Esophagus muscularis mucosa (tissue), 4 donors: ENCODE measurements around the gene MCM3. TPM values are rescaled to one million over a fixed set of nuclear protein-coding genes. Genes with fewer than 3 reads are reported as not detected.

Experiments
- DNase-seq: peaks from one replicate; pipeline ENCODE4 v3.0.0-alpha.2; 2017; ENCODE audit errors: extremely low spot score
- H3K27ac ChIP-seq, 4 donors: fragments of 200-600 bp; sonication (generic); replicated peaks in 1 of 4; 1 replicate in 3 of 4; 2 replicates in 1 of 4; pipeline ENCODE4 v1.5.1; 2016 to 2019; ENCODE audit warnings: mild to moderate bottlenecking in 1 of 4
- H3K27me3 ChIP-seq, 4 donors: fragments of 200-600 bp; sonication (generic); one replicate each; pipeline versions ENCODE4 v1.5.1 to v1.6.0; 2016 to 2019
- H3K36me3 ChIP-seq, 4 donors: fragments of 200-600 bp; sonication (generic); one replicate each; pipeline ENCODE4 v1.5.1; 2016 to 2019
- H3K4me1 ChIP-seq, 4 donors: fragments of 200-600 bp; sonication (generic); one replicate each; pipeline ENCODE4 v1.5.1; 2016 to 2019
- H3K4me3 ChIP-seq, 4 donors: fragments of 200-600 bp; sonication (generic); 1 replicate in 2 of 4; 2 replicates in 2 of 4; pipeline ENCODE4 v1.5.1; 2016 to 2019; ENCODE audit warnings: mild to moderate bottlenecking in 4 of 4, moderate library complexity in 1 of 4
- H3K9me3 ChIP-seq, 4 donors: fragments of 200-600 bp; sonication (generic); 1 replicate in 3 of 4; 2 replicates in 1 of 4; pipeline ENCODE4 v1.5.1; 2016 to 2019
- EP300 ChIP-seq: sonication (generic); formaldehyde crosslinking; IDR thresholded peaks from one replicate; pipeline ENCODE4 v1.6.1; 2017; ENCODE audit warnings: antibody characterized with exemption
- POLR2A ChIP-seq: fragments of 450-650 bp; IDR thresholded peaks from one replicate; pipeline ENCODE4 v1.6.1; 2017; ENCODE audit warnings: antibody characterized with exemption, moderate library complexity, mild to moderate bottlenecking, low read depth
- POLR2AphosphoS5 ChIP-seq, 2 donors: sonication (generic); formaldehyde crosslinking; IDR thresholded peaks; one replicate each; pipeline ENCODE4 v1.6.1; 2017; ENCODE audit warnings: antibody characterized with exemption in 2 of 2
- WGBS: methylation state at CpG from one replicate; pipeline ENCODE4 v1.1.5; 2018; 5-methylcytosine and 5-hydroxymethylcytosine counted together
- intact Hi-C: fragments of 100-400 bp; cut with DNase I; formaldehyde crosslinking; loops from one replicate; pipeline ENCODE4 v1.15.1; 2023
- total RNA-seq, 4 donors: library from RNA; depleted of rRNA; stranded (reverse); fragments of >200 nt; gene quantifications; one replicate each; pipeline versions ENCODE4 v1.1.0 to v1.2.1, GENCODE V29; 2016
- TF ChIP-seq, protein P1 (sequence below), 3 experiments: fragments of 200-600 bp in 2 of 3; fragments of 450-650 bp in 1 of 3; sonication (generic) in 2 of 3; IDR thresholded peaks; one replicate each; pipeline ENCODE4 v1.5.1; 2017 to 2019; ENCODE audit warnings: antibody characterized with exemption in 3 of 3, mild to moderate bottlenecking in 2 of 3, moderate library complexity in 1 of 3

The MCM3 gene
- total RNA-seq, 4 donors from 2014 or later, result 32.4 to 42.6 (median 41.1) TPM

DNA sequence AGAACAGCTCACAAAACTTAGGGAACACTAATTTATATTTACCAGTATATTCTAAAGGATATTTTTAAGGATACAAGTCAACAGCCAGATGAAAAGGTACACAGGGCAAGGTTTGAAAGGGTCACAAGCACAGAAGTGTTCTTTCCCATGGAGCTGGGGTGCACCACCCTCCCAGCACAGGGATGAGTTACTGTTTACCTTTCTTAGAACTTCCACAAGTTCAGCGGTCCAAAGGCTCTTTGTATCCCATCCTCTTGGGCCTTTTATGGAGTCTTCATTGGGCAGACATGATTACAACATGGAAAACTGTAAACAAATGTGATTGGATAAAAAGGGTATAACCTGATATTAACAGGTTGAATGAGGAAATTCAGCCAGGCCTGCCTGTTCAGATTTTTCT, 39.1 kb downstream of the MCM3 start:
- intact Hi-C loops, result no loop called here
- peaks cover 0 to 4% (median 0%) of the 10 kb centered on the region in 4 donors for H3K27me3 ChIP-seq
- WGBS, result 94% methylated on average over 1 of the region's 1 CpG

DNA sequence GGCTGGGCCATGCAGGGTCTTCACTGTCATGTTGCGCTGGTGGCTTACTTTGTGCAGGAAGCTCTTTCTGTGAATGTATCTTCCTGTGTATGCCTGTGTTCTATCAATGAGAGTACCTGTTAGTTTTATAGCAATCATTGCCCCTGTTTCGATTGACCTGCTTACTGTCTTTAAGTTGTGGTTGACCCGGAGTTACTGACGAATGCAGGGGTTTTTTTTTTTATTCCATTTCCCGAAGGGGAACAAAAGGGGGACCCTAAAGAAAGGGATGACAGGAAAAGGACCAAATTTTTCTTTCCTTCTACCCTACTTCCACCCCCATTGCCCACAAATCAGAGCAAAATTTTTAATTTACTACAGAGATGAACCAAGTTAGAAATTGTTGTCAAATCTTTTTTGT, 40.1 kb downstream of the MCM3 start, which contains the start of gene IL17F:
Gene IL17F, minus strand, starts transcription at position 101 of the 400 bp plus-strand sequence. Its CDS starts 71 bp downstream, at position 30.
- H3K27me3 ChIP-seq, result peaks cover 0 to 4% (median 0%) of the 10 kb centered on the region in 4 donors
- TF ChIP-seq POLR2A, result no peak
- TF ChIP-seq POLR2AphosphoS5 (IDR thresholded peaks at IDR 0.05), result no peak
- TF ChIP-seq, protein P1, sequence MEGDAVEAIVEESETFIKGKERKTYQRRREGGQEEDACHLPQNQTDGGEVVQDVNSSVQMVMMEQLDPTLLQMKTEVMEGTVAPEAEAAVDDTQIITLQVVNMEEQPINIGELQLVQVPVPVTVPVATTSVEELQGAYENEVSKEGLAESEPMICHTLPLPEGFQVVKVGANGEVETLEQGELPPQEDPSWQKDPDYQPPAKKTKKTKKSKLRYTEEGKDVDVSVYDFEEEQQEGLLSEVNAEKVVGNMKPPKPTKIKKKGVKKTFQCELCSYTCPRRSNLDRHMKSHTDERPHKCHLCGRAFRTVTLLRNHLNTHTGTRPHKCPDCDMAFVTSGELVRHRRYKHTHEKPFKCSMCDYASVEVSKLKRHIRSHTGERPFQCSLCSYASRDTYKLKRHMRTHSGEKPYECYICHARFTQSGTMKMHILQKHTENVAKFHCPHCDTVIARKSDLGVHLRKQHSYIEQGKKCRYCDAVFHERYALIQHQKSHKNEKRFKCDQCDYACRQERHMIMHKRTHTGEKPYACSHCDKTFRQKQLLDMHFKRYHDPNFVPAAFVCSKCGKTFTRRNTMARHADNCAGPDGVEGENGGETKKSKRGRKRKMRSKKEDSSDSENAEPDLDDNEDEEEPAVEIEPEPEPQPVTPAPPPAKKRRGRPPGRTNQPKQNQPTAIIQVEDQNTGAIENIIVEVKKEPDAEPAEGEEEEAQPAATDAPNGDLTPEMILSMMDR (IDR thresholded peaks at IDR 0.05), result no peak
- no peak for TF ChIP-seq EP300
- H3K4me3 ChIP-seq, result no peak within 1 kb of the TSS
- 82% methylated on average over 5 of the region's 5 CpGs for WGBS
- H3K27ac ChIP-seq, result no peak within 1 kb of the TSS
- intact Hi-C loops, result no loop called here
- no peaks in the 10 kb centered on the region for H3K9me3 ChIP-seq
- no peaks in the 10 kb centered on the region for H3K36me3 ChIP-seq
- no peak for DNase-seq
- H3K4me1 ChIP-seq, result no peaks in the 10 kb centered on the region

More for the DNA sequence above, 39.1 kb downstream of the MCM3 start:
- Histone ChIP-seq H3K27ac (no peak overlapping the region), H3K4me3 (no peak overlapping the region), H3K36me3 (no peaks in the 10 kb centered on the region), H3K4me1 (no peaks in the 10 kb centered on the region), H3K9me3 (no peaks in the 10 kb centered on the region)
- no peak for TF ChIP-seq POLR2A
- no peak for TF ChIP-seq POLR2AphosphoS5 (IDR thresholded peaks at IDR 0.05)
- TF ChIP-seq EP300, result no peak
- TF ChIP-seq, protein P1 (IDR thresholded peaks at IDR 0.05), result no peak
- DNase-seq, result no peak

DNA sequence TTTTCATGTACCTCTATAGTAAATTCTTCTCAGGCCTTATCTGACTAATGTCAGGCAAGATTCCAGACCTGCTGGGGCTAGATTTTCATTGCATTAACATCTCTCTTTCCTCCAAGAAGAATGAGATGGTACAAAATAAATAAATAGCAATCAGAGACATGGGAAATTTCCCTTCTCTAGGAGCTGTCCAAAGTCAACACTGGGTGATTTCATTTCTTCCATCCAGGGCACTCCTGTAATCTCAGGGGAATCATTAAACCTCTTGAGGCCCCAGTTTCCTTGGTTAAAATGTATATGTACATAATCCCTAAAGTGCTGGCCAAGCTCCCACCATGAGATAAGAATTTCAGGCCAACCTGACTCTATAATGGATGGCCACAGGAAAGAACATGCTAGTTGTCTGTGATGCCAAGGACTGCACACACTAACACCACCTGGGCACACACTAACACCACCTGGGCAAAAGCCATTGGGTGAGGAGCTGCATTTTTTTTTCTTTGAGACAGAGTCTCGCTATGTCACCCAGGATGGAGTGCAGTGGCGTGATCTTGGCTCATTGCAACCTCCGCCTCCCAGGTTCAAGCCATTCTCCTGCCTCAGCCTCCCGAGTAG, 41.2 kb downstream of the MCM3 start:
- peaks cover 0 to 4% (median 0%) of the 10 kb centered on the region in 4 donors for H3K27me3 ChIP-seq
- intact Hi-C loops, result no loop called here
- 94% methylated on average over 4 of the region's 4 CpGs for WGBS
- H3K36me3 ChIP-seq, result no peaks in the 10 kb centered on the region
- no peaks in the 10 kb centered on the region for H3K4me1 ChIP-seq
- TF ChIP-seq POLR2A (no peak), EP300 (no peak), POLR2AphosphoS5 (IDR thresholded peaks at IDR 0.05) (no peak)
- TF ChIP-seq, protein P1 (IDR thresholded peaks at IDR 0.05), result no peak
- DNase-seq, result no peak
- no peaks in the 10 kb centered on the region for H3K9me3 ChIP-seq
- no peak overlapping the region for H3K27ac ChIP-seq
- no peak overlapping the region for H3K4me3 ChIP-seq

DNA sequence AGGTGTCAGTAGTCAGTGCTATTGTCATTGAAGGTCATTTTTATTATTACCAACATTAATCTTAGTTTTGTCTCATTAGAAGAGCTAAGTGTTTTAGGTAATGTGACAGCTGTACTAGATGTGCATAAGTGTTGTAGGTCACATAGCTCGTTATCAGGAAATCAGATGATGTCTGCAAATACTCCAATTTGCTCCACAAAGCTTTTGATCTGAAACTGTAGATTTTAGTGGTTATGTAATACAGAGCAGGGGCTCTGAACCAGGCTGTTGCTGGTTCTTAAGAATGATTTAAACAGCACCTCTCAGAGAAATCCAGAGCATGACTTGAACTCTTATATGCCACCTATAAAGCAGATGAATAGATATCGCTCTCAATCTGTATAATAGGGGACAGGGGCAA, 42.7 kb downstream of the MCM3 start:
- H3K36me3 ChIP-seq, result no peaks in the 10 kb centered on the region
- TF ChIP-seq EP300 (no peak), POLR2AphosphoS5 (IDR thresholded peaks at IDR 0.05) (no peak), POLR2A (no peak)
- TF ChIP-seq, protein P1 (IDR thresholded peaks at IDR 0.05), result no peak
- intact Hi-C loops, result no loop called here
- no peak for DNase-seq
- no peaks in the 10 kb centered on the region for H3K9me3 ChIP-seq
- no peaks in the 10 kb centered on the region for H3K4me1 ChIP-seq
- H3K27ac ChIP-seq, result no peak overlapping the region
- WGBS, result 95% methylated on average over 2 of the region's 2 CpGs
- no peak overlapping the region for H3K4me3 ChIP-seq
- peaks cover 0 to 7% (median 0%) of the 10 kb centered on the region in 4 donors for H3K27me3 ChIP-seq
